Muscle of leg (tissue), 11 donors: Measurements from ENCODE around the gene MAGI2. TPM values are rescaled to one million over a fixed set of nuclear protein-coding genes. Genes with fewer than 3 reads are reported as not detected.

Experiments
- DNase-seq: peaks from one replicate; pipeline ENCODE4 v3.0.0; 2013
- H3K27ac ChIP-seq: one replicate; pipeline ENCODE4 v1.5.1; 2013; ENCODE audit warnings: mild to moderate bottlenecking, low read length, control low read depth
- H3K27me3 ChIP-seq: one replicate; pipeline ENCODE4 v1.6.1; 2013; ENCODE audit warnings: low read length; ENCODE audit not compliant: control insufficient read depth, insufficient read depth
- H3K36me3 ChIP-seq: one replicate; pipeline ENCODE4 v1.6.1; 2013; ENCODE audit warnings: low read length; ENCODE audit not compliant: control insufficient read depth, insufficient read depth
- H3K4me1 ChIP-seq: one replicate; pipeline ENCODE4 v1.6.1; 2013; ENCODE audit warnings: low read length; ENCODE audit not compliant: control insufficient read depth, insufficient read depth
- H3K4me3 ChIP-seq: one replicate; pipeline ENCODE4 v1.5.1; 2013; ENCODE audit warnings: low read length, control low read depth
- H3K9me3 ChIP-seq: replicated peaks from 2 replicates; pipeline ENCODE4 v1.6.1; 2013; ENCODE audit warnings: low read depth, low read length; ENCODE audit not compliant: control insufficient read depth
- WGBS: methylation state at CpG from one replicate; pipeline ENCODE4 v1.1.5; 2013; ENCODE audit warnings: missing lambda C conversion rate; ENCODE audit not compliant: insufficient coverage; 5-methylcytosine and 5-hydroxymethylcytosine counted together
- polyA plus RNA-seq, 8 donors: library from polyadenylated mRNA; unstranded; fragments of 120-200 nt; gene quantifications; one replicate each; pipeline versions ENCODE4 v1.2.1 to v1.2.3, GENCODE V29; 2013; ENCODE audit warnings: inconsistent platforms in 1 of 8, low replicate concordance in 1 of 8; ENCODE audit not compliant: insufficient read length in 8 of 8, insufficient read depth in 1 of 8
- total RNA-seq: library from RNA; stranded (reverse); fragments of 120-200 nt; gene quantifications from one replicate; pipeline ENCODE4 v1.2.4, GENCODE V29; 2013

The MAGI2 gene
- total and polyA plus RNA-seq, 9 donors = 3.5 to 6.3 (median 5.2) TPM

DNA sequence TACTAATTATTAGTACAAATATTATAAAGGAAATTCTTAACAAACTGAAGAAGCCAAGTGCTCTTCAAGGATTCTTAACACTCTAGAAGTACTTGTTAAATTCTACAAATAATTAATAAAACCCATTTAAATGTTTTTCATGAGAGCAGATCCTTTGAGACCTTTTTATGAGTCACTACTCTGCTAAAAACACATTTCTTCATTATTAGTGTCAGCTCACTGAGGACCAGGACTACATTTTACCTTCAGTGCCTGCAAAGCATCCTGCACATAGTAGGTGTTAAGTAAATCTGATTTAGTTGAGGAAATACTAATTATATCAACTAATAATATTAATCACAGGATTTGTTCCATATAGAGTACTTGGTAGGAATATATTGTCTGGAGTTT is 1381.3 kb downstream of the MAGI2 start:
- H3K4me3 ChIP-seq = no peak overlapping the region
- no peak overlapping the region for H3K27ac ChIP-seq
- no peaks in the 10 kb centered on the region for H3K4me1 ChIP-seq
- no peaks in the 10 kb centered on the region for H3K27me3 ChIP-seq
- no peaks in the 10 kb centered on the region for H3K36me3 ChIP-seq
- no peaks in the 10 kb centered on the region for H3K9me3 ChIP-seq
- DNase-seq = no peak

DNA sequence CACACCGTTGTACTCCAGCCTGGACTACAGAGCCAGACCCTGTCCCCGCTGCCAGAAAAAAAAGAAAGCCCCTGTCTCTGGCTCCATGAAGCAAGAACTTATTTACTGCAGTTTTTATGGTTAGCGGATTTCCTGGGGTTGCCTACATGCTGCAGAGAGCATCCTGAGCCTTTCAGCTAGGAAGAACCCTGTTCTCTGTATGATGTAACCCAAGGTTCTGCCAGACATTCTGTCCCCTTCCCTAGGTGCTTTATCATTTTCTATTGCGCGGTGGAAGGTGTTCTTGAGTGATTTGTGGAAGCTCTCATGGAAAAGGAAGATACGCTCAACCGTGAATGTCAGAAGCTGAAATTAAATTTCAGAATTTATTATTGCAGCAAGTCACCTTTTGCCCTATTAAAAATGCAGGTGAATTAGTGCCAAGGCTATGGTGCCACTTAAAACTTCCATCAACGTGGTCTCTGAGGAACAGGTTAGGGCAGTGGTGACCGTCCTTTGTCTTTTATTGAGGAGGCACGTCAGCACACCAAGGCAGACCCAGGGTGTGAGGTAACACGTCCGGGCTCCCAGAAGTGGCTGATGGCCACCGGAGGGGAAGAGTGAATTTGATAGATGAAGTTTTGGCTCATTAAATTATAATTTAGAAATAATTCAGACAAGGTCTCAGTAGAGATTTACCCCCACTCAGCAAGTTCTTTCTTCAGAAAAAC is 1381.8 kb downstream of the MAGI2 start:
- DNase-seq = no peak
- Histone ChIP-seq H3K9me3 (no peaks in the 10 kb centered on the region), H3K27me3 (no peaks in the 10 kb centered on the region), H3K4me3 (no peak overlapping the region), H3K36me3 (no peaks in the 10 kb centered on the region), H3K27ac (no peak overlapping the region), H3K4me1 (no peaks in the 10 kb centered on the region)
- WGBS = 72% methylated on average over 4 of the region's 13 CpGs

DNA sequence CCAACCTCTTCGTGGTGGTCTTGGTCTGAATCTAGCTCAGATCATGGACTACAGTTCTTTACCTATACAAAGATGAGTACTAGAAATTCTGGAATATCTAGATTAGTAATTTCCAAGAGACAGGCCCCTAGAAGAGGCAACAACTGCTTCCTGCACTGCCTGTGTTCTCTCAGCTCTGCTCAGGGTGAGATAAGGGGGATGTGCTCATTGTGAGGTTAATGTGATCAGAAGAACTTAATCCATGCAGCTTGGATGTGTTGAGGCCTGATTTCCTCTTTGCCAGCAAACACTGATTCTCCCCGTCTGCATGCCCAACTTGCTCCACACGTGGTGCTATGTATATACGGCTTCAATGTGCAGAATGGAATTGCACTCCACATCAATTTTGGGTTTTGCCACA is 1386.9 kb downstream of the MAGI2 start:
- DNase-seq = no peak
- Histone ChIP-seq H3K4me1 (no peaks in the 10 kb centered on the region), H3K27ac (no peak overlapping the region), H3K9me3 (no peaks in the 10 kb centered on the region), H3K36me3 (no peaks in the 10 kb centered on the region), H3K27me3 (no peaks in the 10 kb centered on the region), H3K4me3 (no peak overlapping the region)
- WGBS = 70% methylated on average over 2 of the region's 4 CpGs

- no peak overlapping the region for H3K27ac ChIP-seq
- H3K4me1 ChIP-seq = no peaks in the 10 kb centered on the region
- H3K27me3 ChIP-seq = no peaks in the 10 kb centered on the region
- H3K9me3 ChIP-seq = no peaks in the 10 kb centered on the region
- H3K4me3 ChIP-seq = no peak overlapping the region
- DNase-seq = no peak
- H3K36me3 ChIP-seq = no peaks in the 10 kb centered on the region
These were observed 1389.7 kb downstream of the MAGI2 start for GRCh38 chr7:78063758-78064157.

- Histone ChIP-seq H3K36me3 (no peaks in the 10 kb centered on the region), H3K27ac (no peak overlapping the region), H3K4me1 (no peaks in the 10 kb centered on the region), H3K4me3 (no peak overlapping the region), H3K27me3 (no peaks in the 10 kb centered on the region), H3K9me3 (no peaks in the 10 kb centered on the region)
- WGBS = 100% methylated on average over 1 of the region's 3 CpGs
- DNase-seq = no peak
These were observed 1391.3 kb downstream of the MAGI2 start for GRCh38 chr7:78062214-78062613.

DNA sequence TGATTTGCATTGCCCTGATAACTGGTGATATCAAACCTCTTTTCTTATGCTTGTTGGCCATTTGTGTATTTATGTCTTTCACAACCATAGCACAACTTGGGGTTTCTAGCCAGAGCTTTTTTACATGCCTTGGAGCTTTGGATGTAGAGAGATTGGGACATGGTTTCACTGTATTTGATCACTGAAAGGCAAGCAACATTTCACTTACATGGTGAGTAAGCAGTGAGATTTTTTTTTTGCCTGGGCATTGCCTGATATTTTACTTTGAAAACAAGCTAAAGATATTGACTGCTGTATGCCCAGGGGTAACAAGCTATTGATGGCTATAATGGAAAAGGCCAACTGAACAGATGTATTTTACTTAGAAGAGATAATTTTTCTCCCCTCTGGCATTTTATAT is 1395.9 kb downstream of the MAGI2 start:
- Histone ChIP-seq H3K9me3 (no peaks in the 10 kb centered on the region), H3K4me3 (no peak overlapping the region), H3K27me3 (no peaks in the 10 kb centered on the region), H3K27ac (no peak overlapping the region), H3K36me3 (no peaks in the 10 kb centered on the region), H3K4me1 (no peaks in the 10 kb centered on the region)
- DNase-seq = no peak

DNA sequence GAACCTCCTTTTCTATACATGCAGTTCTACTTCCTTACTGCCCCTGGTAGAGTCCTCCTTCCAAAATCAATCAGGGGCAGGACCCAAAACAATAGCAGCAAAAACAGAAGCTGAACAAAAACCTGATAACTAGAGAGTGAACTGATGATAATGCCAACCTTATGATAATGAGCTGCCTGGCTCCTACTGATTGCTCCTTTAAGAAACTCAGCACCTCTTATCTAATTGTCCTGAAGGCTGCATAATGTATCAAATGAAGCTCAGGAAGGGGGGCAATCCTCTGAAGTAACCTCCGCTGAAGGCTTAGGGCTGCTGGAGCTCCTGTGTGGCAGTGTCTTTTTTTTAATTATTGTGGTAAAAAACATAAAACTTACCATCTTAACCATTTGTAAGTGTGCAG is 1397.9 kb downstream of the MAGI2 start:
- H3K27me3 ChIP-seq = no peaks in the 10 kb centered on the region
- H3K4me3 ChIP-seq = no peak overlapping the region
- no peaks in the 10 kb centered on the region for H3K36me3 ChIP-seq
- no peak overlapping the region for H3K27ac ChIP-seq
- H3K4me1 ChIP-seq = no peaks in the 10 kb centered on the region
- H3K9me3 ChIP-seq = no peaks in the 10 kb centered on the region
- DNase-seq = no peak
- no CpG with 5 or more reads among the region's 1 CpG for WGBS

DNA sequence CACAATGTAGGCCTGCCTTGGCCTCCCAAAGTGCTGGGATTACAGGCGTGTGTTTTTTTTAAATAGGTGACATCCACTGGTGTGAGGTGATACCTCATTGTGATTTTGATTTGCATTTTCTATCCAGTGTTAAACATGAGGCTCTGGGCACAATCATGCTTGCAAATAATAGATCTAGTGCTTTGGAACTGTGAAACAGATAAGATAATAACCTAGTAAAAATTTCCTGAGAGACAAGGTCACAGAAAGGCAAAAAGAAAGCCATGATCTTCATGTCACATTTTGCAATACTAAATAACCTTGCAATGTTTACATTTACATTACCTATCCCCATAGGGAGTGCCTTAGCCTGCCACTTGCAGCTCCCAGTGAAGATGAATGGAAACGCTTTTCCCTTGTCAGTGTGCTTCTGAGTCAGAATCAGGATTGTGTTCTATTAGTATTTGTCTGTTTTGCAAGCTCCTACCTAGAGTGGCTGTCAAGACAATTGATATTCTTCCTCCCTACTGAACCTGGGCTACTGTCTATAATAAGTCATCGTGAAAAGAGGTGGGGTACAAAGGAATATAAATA is 1398.4 kb downstream of the MAGI2 start:
- Histone ChIP-seq H3K4me3 (no peak overlapping the region), H3K27me3 (no peaks in the 10 kb centered on the region), H3K9me3 (no peaks in the 10 kb centered on the region), H3K27ac (no peak overlapping the region), H3K36me3 (no peaks in the 10 kb centered on the region), H3K4me1 (no peaks in the 10 kb centered on the region)
- no peak for DNase-seq
- no CpG with 5 or more reads among the region's 3 CpGs for WGBS

GRCh38 chr7:78052112-78052511 is 1401.4 kb downstream of the MAGI2 start:
- Histone ChIP-seq H3K9me3 (no peaks in the 10 kb centered on the region), H3K4me3 (no peak overlapping the region), H3K27ac (no peak overlapping the region), H3K27me3 (no peaks in the 10 kb centered on the region), H3K36me3 (no peaks in the 10 kb centered on the region), H3K4me1 (no peaks in the 10 kb centered on the region)
- 57% methylated on average over 4 of the region's 7 CpGs for WGBS
- DNase-seq = no peak

DNA sequence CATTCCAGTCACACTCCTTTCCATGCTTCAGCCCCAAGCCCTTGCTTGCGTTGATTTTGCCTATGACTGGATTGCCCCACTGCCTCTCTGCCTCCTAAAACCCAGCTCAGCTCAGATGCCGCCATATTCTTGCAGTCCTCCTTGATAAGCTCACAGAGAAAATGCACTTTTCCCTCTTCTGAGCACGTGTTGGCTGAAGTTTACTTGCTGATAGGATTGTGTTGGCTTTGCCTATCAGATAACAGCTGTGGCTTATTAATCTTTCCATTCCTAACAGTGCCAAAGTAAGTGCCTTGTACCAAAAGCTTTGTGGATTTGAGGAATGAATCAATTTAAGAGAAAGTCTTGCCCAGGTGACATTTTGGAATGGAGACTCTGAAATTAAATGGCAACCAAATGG is 1405.7 kb downstream of the MAGI2 start:
- DNase-seq = no peak
- 65% methylated on average over 2 of the region's 3 CpGs for WGBS

GRCh38 chr7:78043159-78043558 is 1410.3 kb downstream of the MAGI2 start:
- Histone ChIP-seq H3K4me3 (no peak overlapping the region), H3K9me3 (no peaks in the 10 kb centered on the region), H3K27me3 (peaks cover 2% of the 10 kb centered on the region), H3K27ac (no peak overlapping the region), H3K36me3 (no peaks in the 10 kb centered on the region), H3K4me1 (no peaks in the 10 kb centered on the region)
- no CpG with 5 or more reads among the region's 2 CpGs for WGBS
- DNase-seq = no peak

More for the DNA sequence above, 1405.7 kb downstream of the MAGI2 start:
- no peak overlapping the region for H3K27ac ChIP-seq
- H3K4me3 ChIP-seq = no peak overlapping the region
- no peaks in the 10 kb centered on the region for H3K9me3 ChIP-seq
- H3K27me3 ChIP-seq = no peaks in the 10 kb centered on the region
- no peaks in the 10 kb centered on the region for H3K4me1 ChIP-seq
- no peaks in the 10 kb centered on the region for H3K36me3 ChIP-seq
